Dedifferentiated amniotic fluid mesenchymal stem cell (primary cell): ENCODE data around the gene CDAN1.

Experiments used
- DNase-seq: peaks from one replicate; pipeline ENCODE4 v3.0.0-alpha.2; 2016; ENCODE audit errors: extremely low spot score

Gene CDAN1

GRCh38 chr15:42735382-42736165 lies 1.4 kb downstream of the CDAN1 start:
- no peak for DNase-seq

GRCh38 chr15:42734076-42734672 lies 2.8 kb downstream of the CDAN1 start:
- DNase-seq: no peak

DNA sequence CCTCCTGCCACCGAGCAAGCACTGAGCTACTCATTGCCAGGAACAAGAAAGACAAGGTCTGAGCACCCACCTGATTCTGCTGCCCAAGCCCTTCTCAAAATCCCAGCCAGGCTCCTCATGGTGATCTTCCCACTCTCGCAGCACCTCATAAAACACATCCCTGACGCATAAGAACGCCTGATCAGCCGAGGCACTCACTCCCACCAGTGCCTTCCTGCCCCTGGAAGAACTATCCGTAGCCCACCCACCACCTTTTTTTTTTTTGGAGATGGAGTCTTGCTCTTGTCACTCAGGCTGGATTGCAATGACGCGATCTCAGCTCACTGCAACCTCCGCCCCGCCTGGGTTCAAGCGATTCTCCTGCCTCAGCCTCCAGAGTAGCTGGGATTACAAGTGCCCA lies 3.9 kb downstream of the CDAN1 start:
- no peak for DNase-seq

GRCh38 chr15:42732095-42732827 lies 4.7 kb downstream of the CDAN1 start:
- no peak for DNase-seq

GRCh38 chr15:42731461-42731860 lies 5.5 kb downstream of the CDAN1 start:
- DNase-seq: no peak

DNA sequence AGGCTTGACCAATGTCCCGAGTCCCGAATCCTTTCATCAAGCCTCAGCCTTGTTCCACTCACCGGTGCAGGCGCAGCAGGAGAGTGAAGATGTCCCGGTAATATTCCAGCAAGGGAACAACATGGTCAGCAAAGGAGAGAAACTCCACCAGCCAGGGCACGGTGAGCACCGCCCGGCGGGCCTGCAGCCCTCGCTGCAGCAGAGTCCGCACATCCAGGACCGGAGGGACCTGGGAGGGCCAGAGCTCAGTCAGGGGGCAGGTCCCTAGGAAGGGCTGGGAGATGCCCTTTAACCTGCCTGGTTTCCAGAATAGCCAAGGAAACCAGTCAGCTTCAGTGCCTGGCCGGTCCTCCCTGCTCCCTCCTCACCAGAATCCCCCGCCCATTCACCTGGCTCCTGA lies 6.4 kb downstream of the CDAN1 start:
- DNase-seq: no peak

GRCh38 chr15:42730135-42730534 lies 6.8 kb downstream of the CDAN1 start:
- DNase-seq: no peak

- DNase-seq: no peak
Measured at GRCh38 chr15:42729409-42729808, 7.5 kb downstream of the CDAN1 start.

GRCh38 chr15:42728972-42729371 lies 8.0 kb downstream of the CDAN1 start:
- no peak for DNase-seq

- no peak for DNase-seq
Measured at GRCh38 chr15:42728560-42728959, 8.4 kb downstream of the CDAN1 start.

- DNase-seq: no peak
Measured at GRCh38 chr15:42727750-42728381, 9.1 kb downstream of the CDAN1 start.

DNA sequence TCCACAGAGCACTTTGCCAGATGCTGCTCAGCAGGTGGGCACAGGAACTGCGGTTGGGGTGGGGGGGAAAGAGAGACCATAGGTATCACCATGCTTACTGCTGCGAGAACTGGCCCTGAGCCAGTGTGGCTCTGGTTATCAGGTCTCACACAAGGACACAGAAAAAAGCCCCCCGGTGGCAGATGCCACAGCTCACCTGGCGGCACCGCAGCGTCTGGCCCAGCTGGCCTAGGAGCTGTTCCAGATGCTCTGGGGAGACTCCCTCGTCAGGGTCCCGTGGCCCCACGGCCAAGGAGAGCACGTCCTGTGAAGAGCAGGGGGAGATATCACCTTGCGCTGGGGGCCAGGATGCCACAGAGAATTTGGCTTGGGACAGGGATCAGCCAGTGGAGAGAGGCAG lies 10.8 kb downstream of the CDAN1 start:
- DNase-seq: no peak

DNA sequence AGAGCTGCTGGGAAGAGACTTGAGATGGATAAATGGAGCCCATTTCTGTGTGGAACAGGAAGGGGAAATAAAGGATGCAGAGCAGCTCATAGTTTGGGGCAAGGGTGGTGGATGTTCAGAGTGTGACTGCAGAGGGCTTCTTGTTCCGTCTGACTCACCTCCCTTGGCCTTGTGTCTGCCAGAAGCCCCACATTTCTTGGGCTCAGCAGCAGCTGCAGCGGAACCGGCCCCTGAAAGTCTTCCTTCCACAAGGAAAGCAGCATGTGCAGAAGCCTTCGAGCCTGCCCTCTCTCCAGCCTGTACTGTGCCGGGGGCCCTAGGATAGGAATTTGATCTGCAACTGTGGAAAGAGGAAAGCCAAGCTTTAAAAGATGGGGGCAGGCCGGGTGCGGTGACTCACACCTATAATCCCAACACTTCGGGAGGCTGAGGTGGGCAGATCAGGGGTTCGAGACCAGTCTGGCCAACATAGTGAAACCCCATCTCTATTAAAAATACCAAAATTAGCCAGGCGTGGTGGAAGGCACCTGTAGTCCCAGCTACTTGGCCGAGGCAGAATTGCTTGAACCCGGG lies 11.5 kb downstream of the CDAN1 start:
- DNase-seq: no peak

- DNase-seq: no peak
Measured at GRCh38 chr15:42724276-42724675, 12.7 kb downstream of the CDAN1 start.

DNA sequence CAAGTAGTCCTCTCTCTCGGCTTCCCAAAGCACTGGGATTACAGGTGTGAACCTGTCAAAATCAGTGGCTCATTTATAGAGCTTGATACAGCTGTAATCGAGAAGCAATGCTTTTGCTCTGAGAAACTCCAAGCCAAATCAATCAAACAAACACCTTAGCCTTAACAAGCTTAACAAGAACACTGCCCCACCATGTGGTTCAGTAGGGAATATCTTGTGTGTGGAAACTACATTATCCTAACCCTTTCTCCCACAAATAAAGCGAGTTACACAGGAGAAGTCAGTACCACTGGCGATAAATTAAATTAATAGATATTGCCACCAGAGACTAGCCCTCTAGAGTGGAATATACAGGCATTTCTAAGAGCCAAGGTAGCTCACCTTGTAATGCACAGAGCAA lies 13.9 kb downstream of the CDAN1 start:
- no peak for DNase-seq

DNA sequence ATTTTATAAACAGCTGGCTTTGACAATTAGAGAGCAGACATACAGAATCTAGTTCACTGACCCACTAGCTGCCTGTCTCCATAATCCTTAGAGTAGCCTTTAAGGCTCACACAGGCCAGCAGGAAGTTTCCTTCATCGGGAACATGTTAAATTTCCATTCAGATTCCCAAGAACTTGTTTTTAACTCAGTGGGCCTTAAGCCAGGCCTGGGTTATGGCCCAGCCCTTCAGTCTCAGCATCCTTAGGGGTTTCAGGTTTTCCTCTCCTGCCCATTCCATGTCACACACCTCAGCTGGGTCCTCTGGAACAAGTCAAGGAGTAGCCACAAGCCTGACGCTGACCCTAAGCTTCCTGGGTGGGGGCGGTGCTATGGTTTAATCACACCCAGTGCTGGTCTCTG lies 15.0 kb downstream of the CDAN1 start:
- DNase-seq: no peak

DNA sequence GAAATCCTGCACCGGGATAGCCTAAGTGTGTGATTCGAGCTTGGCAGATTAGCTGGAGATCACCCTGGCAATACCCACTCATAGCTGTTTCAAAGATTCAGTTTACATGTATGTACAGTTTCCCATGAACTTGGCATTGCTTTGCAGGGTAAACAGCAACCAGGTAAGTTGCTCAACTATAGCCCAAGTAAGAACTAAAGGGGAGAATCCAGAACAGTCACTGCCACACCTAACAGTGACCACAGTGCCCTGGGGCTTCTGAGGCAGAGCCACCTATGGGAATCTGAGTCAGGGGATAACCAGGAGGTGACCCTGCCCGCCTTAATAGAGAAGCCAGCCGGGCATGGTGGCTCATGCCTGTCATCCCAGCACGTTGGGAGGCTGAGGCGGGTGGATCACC lies 15.9 kb downstream of the CDAN1 start:
- no peak for DNase-seq

DNA sequence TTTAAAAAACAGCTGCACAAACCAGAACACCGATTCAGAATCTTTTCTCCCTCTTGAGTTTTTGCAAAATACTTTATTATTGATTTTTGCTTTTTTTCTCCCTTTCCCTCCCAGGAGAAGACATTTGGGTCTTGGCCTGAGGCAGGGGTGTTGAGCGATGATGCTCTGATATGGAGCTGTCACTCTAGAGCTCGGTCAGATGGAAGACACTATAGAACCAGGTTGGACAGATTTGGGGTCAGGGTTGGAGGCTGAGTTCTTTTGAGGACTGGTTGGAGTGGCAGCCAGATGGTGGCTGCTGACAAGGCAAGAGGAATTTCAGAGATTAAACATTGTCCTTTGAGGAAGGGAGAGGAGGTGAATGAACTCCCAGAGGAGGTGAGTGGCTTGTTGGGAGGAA lies 16.9 kb downstream of the CDAN1 start:
- no peak for DNase-seq

DNA sequence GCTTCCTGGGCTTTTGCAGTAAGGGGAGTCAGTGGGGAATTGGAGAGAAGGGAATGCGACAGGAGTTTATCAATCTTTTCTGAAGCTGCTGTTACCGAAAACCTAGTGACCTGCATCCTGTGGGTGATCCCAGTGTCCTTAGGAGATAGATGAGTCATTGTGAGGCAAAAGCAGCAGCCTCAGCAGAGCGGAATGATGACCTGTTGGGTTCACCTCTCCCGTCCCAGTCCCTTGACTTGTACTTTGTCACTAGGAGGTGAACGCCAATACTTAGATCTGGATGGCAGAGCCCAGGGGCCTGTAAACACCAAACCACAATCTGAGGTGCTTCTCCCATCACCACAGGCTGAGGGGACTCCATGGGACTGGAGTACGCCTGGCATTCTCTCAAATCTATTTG lies 17.9 kb downstream of the CDAN1 start:
- DNase-seq: no peak

- DNase-seq: no peak
Measured at GRCh38 chr15:42716626-42717025, 20.3 kb downstream of the CDAN1 start.

DNA sequence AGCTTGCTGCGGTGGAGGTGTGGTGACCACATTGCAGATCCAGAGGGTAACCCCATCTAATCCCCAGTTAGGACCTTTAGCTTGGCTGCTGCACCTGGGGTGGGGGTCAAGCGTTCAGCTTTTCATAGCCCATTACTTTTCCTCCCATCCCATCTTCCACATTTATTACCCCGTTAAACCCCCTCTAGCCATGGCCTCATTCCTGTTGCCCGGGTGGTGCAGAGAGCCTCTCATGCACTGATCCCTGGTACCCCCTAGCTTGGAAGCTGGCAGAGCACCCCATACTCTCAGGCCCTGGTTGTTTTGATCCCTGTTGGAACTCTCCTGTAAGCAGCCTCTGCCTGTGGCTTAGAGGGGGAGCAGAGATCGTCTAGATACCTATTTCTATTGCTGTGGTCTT lies 20.8 kb downstream of the CDAN1 start:
- DNase-seq: no peak

GRCh38 chr15:42712584-42712983 lies 24.3 kb downstream of the CDAN1 start:
- no peak for DNase-seq
